Naive thymus-derived CD4-positive, alpha-beta T cell (primary cell): ENCODE data around the gene PDZD4. TPM values are rescaled to one million over a fixed set of nuclear protein-coding genes. Genes with fewer than 3 reads are reported as not detected.

ENCODE experiments used
- ATAC-seq: fragments of 150-1000 bp; cut with Tn5 transposase; 2 replicates; pipeline ENCODE4 v1.10.0; 2021; ENCODE audit warnings: mild to moderate bottlenecking, moderate library complexity
- CTCF ChIA-PET: fragments of 350-600 bp; sonication (Branson Sonifier 250); formaldehyde crosslinking; loops from one replicate; lab custom pipeline; 2021; ENCODE audit warnings: antibody characterized with exemption; lab: Charles Lee
- POLR2A ChIA-PET: fragments of 350-600 bp; sonication (Branson Sonifier 250); formaldehyde crosslinking; loops from one replicate; lab custom pipeline; 2021; ENCODE audit warnings: antibody characterized with exemption, inconsistent platforms; lab: Charles Lee
- DNase-seq, 9 donors: peaks; one replicate each; pipeline versions ENCODE4 v3.0.0 to v3.0.0-alpha.2; 2020 to 2022; ENCODE audit warnings: mixed read lengths in 1 of 9
- H3K27ac ChIP-seq: one replicate; pipeline ENCODE4 v1.7.0; 2013; ENCODE audit warnings: mild to moderate bottlenecking, low read depth, low read length, moderate library complexity
- H3K27me3 ChIP-seq, 2 donors: one replicate each; pipeline ENCODE4 v1.7.0; 2013; ENCODE audit warnings: low read length in 2 of 2, mild to moderate bottlenecking in 2 of 2, moderate library complexity in 2 of 2; ENCODE audit not compliant: control insufficient read depth in 2 of 2, insufficient read depth in 2 of 2
- H3K36me3 ChIP-seq, 3 experiments: 1 replicate in 2 of 3; 2 replicates in 1 of 3; pipeline ENCODE4 v1.7.0; 2013; ENCODE audit warnings: low read length in 3 of 3, mild to moderate bottlenecking in 3 of 3, moderate library complexity in 1 of 3; ENCODE audit not compliant: insufficient read depth in 3 of 3, control insufficient read depth in 2 of 3
- H3K4me1 ChIP-seq, 2 donors: one replicate each; pipeline ENCODE4 v1.7.0; 2013; ENCODE audit warnings: low read length in 2 of 2, mild to moderate bottlenecking in 2 of 2, moderate library complexity in 1 of 2; ENCODE audit not compliant: control insufficient read depth in 2 of 2, insufficient read depth in 2 of 2
- H3K4me3 ChIP-seq: 2 replicates; pipeline ENCODE4 v1.7.0; 2013; ENCODE audit warnings: mild to moderate bottlenecking, low read length
- H3K9me3 ChIP-seq, 3 experiments: 1 replicate in 2 of 3; 2 replicates in 1 of 3; pipeline ENCODE4 v1.7.0; 2013; ENCODE audit warnings: low read length in 3 of 3; ENCODE audit not compliant: control insufficient read depth in 2 of 3
- H3K27ac Mint-ChIP-seq, 9 donors: one replicate each; pipeline ENCODE4 v1.8.0; 2020 to 2022; ENCODE audit warnings: mixed read lengths in 9 of 9, mild to moderate bottlenecking in 8 of 9, moderate library complexity in 5 of 9, inconsistent platforms in 2 of 9
- H3K27me3 Mint-ChIP-seq, 5 donors: one replicate each; pipeline ENCODE4 v1.8.0; 2021 to 2022; ENCODE audit warnings: mixed read lengths in 5 of 5, mild to moderate bottlenecking in 1 of 5
- H3K36me3 Mint-ChIP-seq, 5 donors: one replicate each; pipeline ENCODE4 v1.8.0; 2020 to 2022; ENCODE audit warnings: mixed read lengths in 5 of 5, mild to moderate bottlenecking in 3 of 5, inconsistent platforms in 1 of 5
- H3K4me1 Mint-ChIP-seq, 7 donors: one replicate each; pipeline ENCODE4 v1.8.0; 2020 to 2022; ENCODE audit warnings: mixed read lengths in 7 of 7, mild to moderate bottlenecking in 3 of 7, inconsistent platforms in 1 of 7
- H3K4me3 Mint-ChIP-seq, 10 donors: one replicate each; pipeline ENCODE4 v1.8.0; 2020 to 2022; ENCODE audit warnings: mild to moderate bottlenecking in 10 of 10, mixed read lengths in 10 of 10, moderate library complexity in 6 of 10, inconsistent platforms in 2 of 10
- H3K9me3 Mint-ChIP-seq, 11 donors: one replicate each; pipeline ENCODE4 v1.8.0; 2020 to 2022; ENCODE audit warnings: mixed read lengths in 11 of 11, mild to moderate bottlenecking in 4 of 11, inconsistent platforms in 1 of 11, moderate library complexity in 1 of 11
- intact Hi-C, 2 donors: fragments of 100-400 bp; cut with micrococcal nuclease; formaldehyde crosslinking; loops; one replicate each; pipeline ENCODE4 v1.15.1; 2023
- polyA plus RNA-seq, 2 donors: library from polyadenylated mRNA; unstranded; fragments of 300-500 nt; fragmentation: Illumina TruSeq; gene quantifications; one replicate each; pipeline ENCODE4 v1.2.3, GENCODE V29; 2021
- total RNA-seq, 6 experiments: library from RNA in 5 of 6; stranded (reverse) in 5 of 6; gene quantifications; 1 replicate in 5 of 6; 2 replicates in 1 of 6; pipeline ENCODE4 v1.2.3 and lab custom pipeline; 2021 to 2026

The PDZD4 gene
- total and polyA plus RNA-seq, 7 experiments from 2014 or later, result 0.07 to 29.0 (median 0.51) TPM

DNA sequence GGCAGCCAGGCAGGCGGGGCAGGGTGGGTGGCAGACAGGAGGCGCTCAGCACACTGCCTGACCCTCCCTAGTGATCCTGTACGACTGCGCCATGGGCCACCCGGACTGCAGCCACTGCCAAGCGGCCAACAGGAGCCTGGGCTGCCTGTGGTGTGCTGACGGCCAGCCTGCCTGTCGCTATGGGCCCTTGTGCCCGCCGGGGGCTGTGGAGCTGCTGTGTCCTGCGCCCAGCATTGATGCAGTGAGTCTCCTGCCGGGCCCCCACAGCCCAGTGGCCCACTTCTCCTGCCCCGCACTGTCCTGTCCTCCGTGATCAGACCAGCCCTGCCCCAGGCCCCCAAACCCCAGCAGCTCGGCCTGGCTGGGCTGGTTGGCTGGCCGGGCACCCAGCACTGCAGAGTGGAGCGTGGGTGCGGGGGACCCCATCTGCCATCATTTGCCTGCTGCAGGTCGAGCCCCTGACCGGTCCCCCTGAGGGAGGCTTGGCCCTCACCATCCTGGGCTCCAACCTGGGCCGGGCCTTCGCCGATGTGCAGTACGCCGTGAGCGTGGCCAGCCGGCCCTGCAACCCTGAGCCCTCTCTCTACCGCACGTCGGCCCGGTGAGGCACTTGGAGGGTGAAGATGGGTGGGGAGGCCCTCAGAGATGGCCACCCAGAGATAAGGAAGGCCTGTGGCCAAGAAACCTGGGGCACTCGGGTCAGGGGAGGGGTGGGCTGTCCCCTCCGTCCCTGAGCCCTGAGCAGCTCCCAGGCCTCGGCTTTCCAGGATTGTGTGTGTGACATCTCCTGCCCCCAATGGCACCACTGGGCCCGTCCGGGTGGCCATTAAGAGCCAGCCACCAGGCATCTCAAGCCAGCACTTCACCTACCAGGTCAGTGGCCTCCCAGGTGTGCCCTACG lies 58.7 kb downstream of the PDZD4 start:
- no peaks in the 10 kb centered on the region for H3K36me3 Mint-ChIP-seq

DNA sequence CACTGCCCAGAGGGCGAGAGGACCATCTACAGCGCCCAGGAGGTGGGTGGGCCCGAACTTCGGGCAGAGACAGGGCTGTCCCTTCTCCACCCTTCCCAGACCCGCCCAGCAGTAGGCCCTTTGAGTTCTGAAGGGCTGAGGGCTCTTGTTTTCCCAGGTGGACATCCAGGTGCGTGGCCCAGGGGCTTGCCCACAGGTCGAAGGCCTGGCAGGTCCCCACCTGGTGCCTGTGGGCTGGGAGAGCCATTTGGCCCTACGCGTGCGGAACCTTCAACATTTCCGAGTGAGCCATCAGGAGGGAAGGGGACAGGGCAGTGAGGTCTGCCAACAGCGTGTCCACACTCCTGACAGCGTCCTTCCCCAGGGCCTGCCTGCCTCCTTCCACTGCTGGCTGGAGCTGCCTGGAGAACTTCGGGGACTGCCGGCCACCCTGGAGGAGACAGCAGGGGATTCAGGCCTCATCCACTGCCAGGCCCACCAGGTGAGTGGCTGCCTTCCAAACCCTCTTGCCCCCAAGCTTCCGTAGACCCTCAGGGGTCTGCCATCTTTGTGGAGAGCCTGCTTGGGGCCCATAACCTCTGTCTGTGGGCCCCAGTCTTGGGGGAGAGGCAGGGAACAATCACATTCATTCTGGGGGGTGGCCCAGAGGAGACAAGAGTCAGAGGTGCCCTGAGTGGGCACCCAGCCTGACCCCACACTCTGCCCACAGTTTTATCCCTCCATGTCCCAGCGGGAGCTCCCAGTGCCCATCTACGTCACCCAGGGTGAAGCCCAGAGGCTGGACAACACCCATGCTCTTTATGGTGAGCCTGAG lies 59.5 kb downstream of the PDZD4 start:
- Mint-ChIP-seq H3K36me3 (no peaks in the 10 kb centered on the region), H3K27me3 (peaks cover 0 to 2% (median 0%) of the 10 kb centered on the region in 5 donors), H3K4me3 (no peak overlapping the region), H3K4me1 (peaks cover 0 to 6% (median 1%) of the 10 kb centered on the region in 7 donors), H3K9me3 (no peaks in the 10 kb centered on the region), H3K27ac (no peak overlapping the region)
- intact Hi-C loops, result no loop called here
- Histone ChIP-seq H3K9me3 (no peaks in the 10 kb centered on the region), H3K27ac (no peak overlapping the region), H3K36me3 (no peaks in the 10 kb centered on the region), H3K4me1 (no peaks in the 10 kb centered on the region), H3K4me3 (no peak overlapping the region), H3K27me3 (no peaks in the 10 kb centered on the region)
- CTCF ChIA-PET, result no interaction called here
- POLR2A ChIA-PET, result no interaction called here
- no peak for DNase-seq
- no peak for ATAC-seq

More for the DNA sequence above, 58.7 kb downstream of the PDZD4 start:
- ChIA-PET CTCF (no interaction called here), POLR2A (no interaction called here)
- intact Hi-C loops, result no loop called here
- Mint-ChIP-seq H3K27me3 (no peaks in the 10 kb centered on the region), H3K4me3 (no peak overlapping the region), H3K9me3 (no peaks in the 10 kb centered on the region), H3K4me1 (peaks cover 0 to 6% (median 0%) of the 10 kb centered on the region in 7 donors), H3K27ac (no peak overlapping the region)
- Histone ChIP-seq H3K4me1 (no peaks in the 10 kb centered on the region), H3K9me3 (no peaks in the 10 kb centered on the region), H3K27ac (no peak overlapping the region), H3K36me3 (no peaks in the 10 kb centered on the region), H3K27me3 (no peaks in the 10 kb centered on the region), H3K4me3 (no peak overlapping the region)
- DNase-seq, result no peak
- no peak for ATAC-seq

DNA sequence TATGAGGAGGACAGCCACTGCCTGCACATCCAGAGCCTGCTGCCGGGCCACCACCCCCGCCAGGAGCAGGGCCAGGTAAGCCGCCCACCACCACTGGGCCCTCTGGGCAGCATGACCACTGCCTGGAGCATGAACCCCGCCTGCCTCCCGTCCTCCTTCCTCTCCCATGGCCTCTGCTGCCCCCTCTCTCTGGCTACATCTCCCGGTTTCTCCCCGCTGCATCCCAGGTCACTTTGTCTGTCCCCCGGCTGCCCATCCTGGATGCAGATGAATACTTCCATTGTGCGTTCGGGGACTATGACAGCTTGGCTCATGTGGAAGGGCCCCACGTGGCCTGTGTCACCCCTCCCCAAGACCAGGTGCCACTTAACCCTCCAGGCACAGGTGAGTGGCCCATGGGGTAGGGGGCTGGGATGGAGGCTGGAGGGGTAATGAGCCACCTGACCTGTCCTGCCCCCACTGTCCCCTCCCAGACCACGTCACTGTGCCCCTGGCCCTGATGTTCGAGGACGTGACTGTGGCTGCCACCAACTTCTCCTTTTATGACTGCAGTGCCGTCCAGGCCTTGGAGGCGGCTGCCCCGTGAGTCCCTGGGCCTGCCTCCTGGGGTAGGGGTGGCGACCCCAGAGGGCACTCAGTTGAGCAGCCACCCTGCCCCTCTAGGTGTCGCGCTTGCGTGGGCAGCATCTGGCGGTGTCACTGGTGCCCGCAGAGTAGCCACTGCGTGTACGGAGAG lies 60.3 kb downstream of the PDZD4 start:
- ChIA-PET POLR2A (no interaction called here), CTCF (no interaction called here)
- no peaks in the 10 kb centered on the region for H3K9me3 ChIP-seq
- H3K27me3 ChIP-seq, result no peaks in the 10 kb centered on the region
- H3K36me3 ChIP-seq, result no peaks in the 10 kb centered on the region
- H3K36me3 Mint-ChIP-seq, result no peaks in the 10 kb centered on the region
- peak overlapping the region in 1 of 9 donors; percentile 85 for H3K27ac Mint-ChIP-seq
- H3K4me1 ChIP-seq, result no peaks in the 10 kb centered on the region
- peaks cover 0 to 2% (median 0%) of the 10 kb centered on the region in 5 donors for H3K27me3 Mint-ChIP-seq
- no peak overlapping the region for H3K27ac ChIP-seq
- H3K4me3 Mint-ChIP-seq, result no peak overlapping the region
- intact Hi-C loops, result loop anchor here in 1 of 2 donors (10.0 kb wide), 1 partner anchor 285 kb away; no protein-coding TSS in a partner anchor
- peaks cover 0 to 6% (median 1%) of the 10 kb centered on the region in 7 donors for H3K4me1 Mint-ChIP-seq
- H3K9me3 Mint-ChIP-seq, result no peaks in the 10 kb centered on the region
- H3K4me3 ChIP-seq, result no peak overlapping the region
- ATAC-seq (no peak), DNase-seq (no peak)

DNA sequence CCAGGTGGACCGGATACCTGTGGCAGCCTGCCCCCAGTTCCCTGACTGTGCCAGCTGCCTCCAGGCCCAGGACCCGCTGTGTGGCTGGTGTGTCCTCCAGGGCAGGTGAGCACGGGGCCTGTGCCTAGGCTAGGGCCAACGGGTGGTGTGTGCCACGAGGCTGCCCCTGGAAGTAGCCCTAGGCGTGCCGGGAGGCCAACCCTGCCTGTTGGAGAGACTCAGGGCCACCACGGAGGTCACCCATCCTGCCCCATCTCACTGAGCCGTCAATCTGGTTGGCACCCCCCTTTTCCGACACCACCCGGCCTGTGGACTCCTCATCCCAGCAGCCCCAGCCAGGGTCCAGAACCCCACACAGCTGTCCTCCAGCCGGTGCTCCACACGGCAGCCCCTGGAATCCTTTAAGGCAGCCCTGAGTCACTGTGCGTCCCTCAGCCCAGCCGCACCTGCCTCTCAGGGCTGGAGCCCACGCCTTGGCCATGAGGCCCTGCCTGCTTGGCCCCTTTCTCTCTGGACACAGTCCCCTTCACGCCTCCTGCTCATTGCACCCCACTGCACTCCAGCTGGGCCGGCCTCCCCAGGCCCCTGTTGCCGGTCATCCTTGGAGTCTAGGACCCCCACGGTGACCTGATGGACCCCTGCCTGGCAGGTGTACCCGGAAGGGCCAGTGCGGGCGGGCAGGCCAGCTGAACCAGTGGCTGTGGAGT lies 61.0 kb downstream of the PDZD4 start:
- Histone ChIP-seq H3K4me3 (no peak overlapping the region), H3K9me3 (no peaks in the 10 kb centered on the region), H3K36me3 (no peaks in the 10 kb centered on the region), H3K27me3 (no peaks in the 10 kb centered on the region), H3K27ac (no peak overlapping the region), H3K4me1 (no peaks in the 10 kb centered on the region)
- intact Hi-C loops, result loop anchor here in 1 of 2 donors (10.0 kb wide), 1 partner anchor 285 kb away; no protein-coding TSS in a partner anchor
- H3K4me1 Mint-ChIP-seq, result peaks cover 0 to 6% (median 1%) of the 10 kb centered on the region in 7 donors
- H3K4me3 Mint-ChIP-seq, result no peak overlapping the region
- DNase-seq (no peak), ATAC-seq (no peak)
- ChIA-PET POLR2A (no interaction called here), CTCF (no interaction called here)
- no peaks in the 10 kb centered on the region for H3K36me3 Mint-ChIP-seq
- no peaks in the 10 kb centered on the region for H3K9me3 Mint-ChIP-seq
- peaks cover 0 to 2% (median 0%) of the 10 kb centered on the region in 5 donors for H3K27me3 Mint-ChIP-seq
- H3K27ac Mint-ChIP-seq, result no peak overlapping the region

DNA sequence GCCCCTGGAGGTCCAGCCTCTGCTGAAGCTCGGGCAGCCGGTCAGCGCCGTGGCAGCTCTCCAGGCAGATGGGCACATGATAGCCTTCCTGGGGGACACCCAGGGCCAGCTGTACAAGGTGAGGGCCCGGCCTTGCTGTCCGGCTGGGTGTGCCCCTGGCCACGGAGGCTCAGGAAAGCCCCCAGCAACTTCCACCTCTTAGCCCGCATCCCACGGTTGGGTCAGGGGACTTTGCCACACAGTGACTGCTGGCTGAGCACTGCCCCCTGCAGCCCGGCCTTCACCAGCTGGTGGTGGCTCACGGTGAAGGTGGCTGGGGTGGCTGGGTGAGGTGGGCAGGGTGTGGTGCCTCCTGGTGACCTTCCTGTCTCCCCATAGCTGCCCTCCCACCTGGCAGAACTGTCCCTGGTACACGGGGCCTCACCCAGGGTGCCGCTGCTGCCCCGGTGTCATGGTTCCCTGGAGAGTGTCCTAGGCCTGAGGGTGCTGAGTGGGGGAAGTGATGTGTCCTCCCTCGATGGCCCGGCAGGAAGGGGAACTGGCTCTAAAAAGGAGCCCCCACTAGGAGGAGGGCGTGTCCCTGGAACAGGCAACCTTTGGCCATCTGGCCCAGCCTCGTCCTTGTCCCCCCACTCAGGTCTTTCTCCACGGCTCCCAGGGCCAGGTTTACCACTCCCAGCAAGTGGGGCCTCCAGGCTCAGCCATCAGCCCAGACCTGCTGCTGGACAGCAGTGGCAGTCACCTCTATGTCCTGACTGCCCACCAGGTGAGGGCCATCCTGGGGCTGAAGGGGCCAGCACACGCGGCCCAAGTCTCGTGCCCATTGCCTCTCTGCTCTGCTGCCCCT lies 61.8 kb downstream of the PDZD4 start:
- H3K36me3 ChIP-seq, result no peaks in the 10 kb centered on the region
- no peaks in the 10 kb centered on the region for H3K4me1 ChIP-seq
- no peak for DNase-seq
- H3K9me3 Mint-ChIP-seq, result no peaks in the 10 kb centered on the region
- no peaks in the 10 kb centered on the region for H3K9me3 ChIP-seq
- H3K36me3 Mint-ChIP-seq, result no peaks in the 10 kb centered on the region
- ChIA-PET POLR2A (interaction anchor here (0.7 kb wide), 1 partner anchor 12 kb away, joined by 3 read pairs; no protein-coding TSS in a partner anchor), CTCF (interaction anchor here (0.8 kb wide), 1 partner anchor 198 kb away, joined by 4 read pairs; no protein-coding TSS in a partner anchor)
- no peak overlapping the region for H3K27ac Mint-ChIP-seq
- peaks cover 0 to 2% (median 0%) of the 10 kb centered on the region in 5 donors for H3K27me3 Mint-ChIP-seq
- no peak overlapping the region for H3K4me3 ChIP-seq
- peaks cover 0 to 10% (median 5%) of the 10 kb centered on the region in 7 donors for H3K4me1 Mint-ChIP-seq
- peak overlapping the region in 1 of 10 donors; percentile 40 for H3K4me3 Mint-ChIP-seq
- intact Hi-C loops, result loop anchor here in 1 of 2 donors (10.0 kb wide), 1 partner anchor 286 kb away; no protein-coding TSS in a partner anchor
- ATAC-seq, result no peak
- no peaks in the 10 kb centered on the region for H3K27me3 ChIP-seq
- H3K27ac ChIP-seq, result no peak overlapping the region
